Breast epithelium (tissue), 3 donors: ENCODE results near the gene ZBTB24.

Experiments used
- POLR2A ChIP-seq: fragments of 450-650 bp; IDR thresholded peaks from one replicate; pipeline ENCODE4 v1.6.1; 2016; ENCODE audit warnings: antibody characterized with exemption, mild to moderate bottlenecking, moderate library complexity
- POLR2AphosphoS5 ChIP-seq, 3 donors: sonication (generic); formaldehyde crosslinking; IDR thresholded peaks; one replicate each; pipeline ENCODE4 v1.6.1; 2017; ENCODE audit warnings: antibody characterized with exemption in 3 of 3
- TF ChIP-seq, protein P1 (sequence below), 3 donors: fragments of 450-650 bp; IDR thresholded peaks; one replicate each; pipeline ENCODE4 v1.5.1; 2016 to 2017; ENCODE audit warnings: antibody characterized with exemption in 3 of 3, mild to moderate bottlenecking in 3 of 3, moderate library complexity in 3 of 3

DNA sequence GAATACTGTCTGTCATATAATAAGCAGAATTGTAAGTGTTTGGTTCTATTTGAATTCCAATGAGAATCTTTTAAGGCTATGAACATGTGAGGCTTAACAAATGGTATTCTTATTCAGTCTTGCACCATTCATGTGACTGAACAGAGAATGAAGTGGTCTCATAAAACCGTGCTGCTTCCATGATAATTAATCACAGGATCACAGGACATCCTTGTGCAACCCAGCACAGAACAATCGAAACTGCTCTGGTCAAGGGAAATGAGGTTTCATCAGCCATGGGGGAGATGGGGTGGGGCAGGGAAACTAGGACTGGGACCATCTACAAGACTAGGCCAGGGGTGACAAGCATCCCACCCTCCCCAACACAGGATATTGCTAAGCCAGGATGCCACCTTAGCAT, 48.6 kb downstream of the ZBTB24 start:
- TF ChIP-seq POLR2A (no peak), POLR2AphosphoS5 (IDR thresholded peaks at IDR 0.05) (no peak)
- TF ChIP-seq, protein P1, sequence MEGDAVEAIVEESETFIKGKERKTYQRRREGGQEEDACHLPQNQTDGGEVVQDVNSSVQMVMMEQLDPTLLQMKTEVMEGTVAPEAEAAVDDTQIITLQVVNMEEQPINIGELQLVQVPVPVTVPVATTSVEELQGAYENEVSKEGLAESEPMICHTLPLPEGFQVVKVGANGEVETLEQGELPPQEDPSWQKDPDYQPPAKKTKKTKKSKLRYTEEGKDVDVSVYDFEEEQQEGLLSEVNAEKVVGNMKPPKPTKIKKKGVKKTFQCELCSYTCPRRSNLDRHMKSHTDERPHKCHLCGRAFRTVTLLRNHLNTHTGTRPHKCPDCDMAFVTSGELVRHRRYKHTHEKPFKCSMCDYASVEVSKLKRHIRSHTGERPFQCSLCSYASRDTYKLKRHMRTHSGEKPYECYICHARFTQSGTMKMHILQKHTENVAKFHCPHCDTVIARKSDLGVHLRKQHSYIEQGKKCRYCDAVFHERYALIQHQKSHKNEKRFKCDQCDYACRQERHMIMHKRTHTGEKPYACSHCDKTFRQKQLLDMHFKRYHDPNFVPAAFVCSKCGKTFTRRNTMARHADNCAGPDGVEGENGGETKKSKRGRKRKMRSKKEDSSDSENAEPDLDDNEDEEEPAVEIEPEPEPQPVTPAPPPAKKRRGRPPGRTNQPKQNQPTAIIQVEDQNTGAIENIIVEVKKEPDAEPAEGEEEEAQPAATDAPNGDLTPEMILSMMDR (IDR thresholded peaks at IDR 0.05) = no peak
